ENCODE measurements around the gene PTPN4.
"Not testable (repeated sequence)": the region's sequence is repeated elsewhere in the genome, so short reads cannot be mapped to it uniquely, and the experiment has no call there.

PTPN4 gene

GRCh38 chr2:119960821-119961220, 201.1 kb downstream of the PTPN4 start:
- no peak for DNase-seq

GRCh38 chr2:119981896-119982295, 222.2 kb downstream of the PTPN4 start:
- no peak for DNase-seq

- DNase-seq: no peak
Measured at GRCh38 chr2:119982506-119982905, 222.8 kb downstream of the PTPN4 start.

GRCh38 chr2:119983108-119983507, 223.4 kb downstream of the PTPN4 start:
- DNase-seq: no peak

- DNase-seq: no peak
Measured at GRCh38 chr2:119996148-119996547, 236.4 kb downstream of the PTPN4 start.

- not testable (repeated sequence) for DNase-seq
Measured at GRCh38 chr2:119996896-119997891, 237.5 kb downstream of the PTPN4 start.

GRCh38 chr2:120001471-120001870, 241.7 kb downstream of the PTPN4 start:
- DNase-seq: no peak

GRCh38 chr2:120004254-120004653, 244.5 kb downstream of the PTPN4 start:
- DNase-seq: no peak

GRCh38 chr2:120005834-120006521, 246.3 kb downstream of the PTPN4 start:
- DNase-seq: no peak

- no peak for DNase-seq
Measured at GRCh38 chr2:120007851-120008250, 248.1 kb downstream of the PTPN4 start.

- no peak for DNase-seq
Measured at GRCh38 chr2:120012363-120012762, 252.6 kb downstream of the PTPN4 start.

- DNase-seq: peak; percentile 91
Measured at GRCh38 chr2:120012771-120013596, 253.3 kb downstream of the PTPN4 start, which contains the start of gene EPB41L5. EPB41L5 (plus strand) TSS chr2:120013077; CDS start chr2:120019085, 6,008 bp downstream.

- DNase-seq: peak; percentile 38
Measured at GRCh38 chr2:120013597-120014223, 254.0 kb downstream of the PTPN4 start.

GRCh38 chr2:120014226-120014980, 254.7 kb downstream of the PTPN4 start:
- DNase-seq: no peak

- DNase-seq: no peak
Measured at GRCh38 chr2:120016800-120017199, 257.1 kb downstream of the PTPN4 start.

- DNase-seq: no peak
Measured at GRCh38 chr2:120017201-120017600, 257.5 kb downstream of the PTPN4 start.

GRCh38 chr2:120018549-120018948, 258.8 kb downstream of the PTPN4 start:
- DNase-seq: no peak

GRCh38 chr2:120020554-120020953, 260.8 kb downstream of the PTPN4 start:
- DNase-seq: no peak

- not testable (repeated sequence) for DNase-seq
Measured at GRCh38 chr2:120022505-120022904, 262.8 kb downstream of the PTPN4 start.

GRCh38 chr2:120026890-120027289, 267.2 kb downstream of the PTPN4 start:
- DNase-seq: no peak

GRCh38 chr2:120028795-120029194, 269.1 kb downstream of the PTPN4 start:
- DNase-seq: no peak

Measured in NCI-H1105 (cell line).